Measurements from ENCODE around the gene GLRX. TPM values are rescaled to one million over a fixed set of nuclear protein-coding genes. Genes with fewer than 3 reads are reported as not detected.

The GLRX gene
- total and polyA plus RNA-seq, 10 of the 15 experiments (the other 5 are each of a cell fraction or from before 2014, with no cell fraction given), result 63.0 to 366 (median 186) TPM

DNA sequence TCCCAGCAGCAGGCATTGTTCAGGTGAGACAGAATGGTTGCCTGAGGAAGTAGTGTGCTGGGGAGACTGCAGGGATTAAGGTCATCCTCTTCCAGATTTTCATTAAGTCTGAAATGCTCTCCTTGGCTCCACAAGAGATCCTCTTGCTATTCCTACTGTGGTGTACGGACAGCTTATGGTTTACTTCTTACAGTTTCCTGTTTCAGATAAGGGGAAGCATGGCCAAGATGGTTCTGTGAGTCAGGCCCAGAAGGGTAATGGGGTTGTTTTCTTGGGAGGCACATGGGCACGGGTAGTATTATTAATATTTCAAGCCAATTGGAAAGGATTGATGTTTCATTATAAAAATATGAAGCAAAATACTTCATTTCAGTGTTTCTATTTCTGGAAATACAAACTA is 42.9 kb downstream of the GLRX start (continued):
- TF ChIP-seq REST (IDR thresholded peaks at IDR 0.05; ENCODE audit: low read depth, low read length) (no peak), BCLAF1 (IDR thresholded peaks at IDR 0.05) (no peak), ZNF274 (IDR thresholded peaks at IDR 0.05; ENCODE audit: insufficient read depth, insufficient read length) (no peak), CBX3 (IDR thresholded peaks at IDR 0.05; ENCODE audit: borderline replicate concordance, low read depth) (no peak), RAD51 (IDR thresholded peaks at IDR 0.05) (no peak), NBN (IDR thresholded peaks at IDR 0.05) (no peak)
